Measurements from ENCODE around the gene TMA7. TPM values are rescaled to one million over a fixed set of nuclear protein-coding genes. Genes with fewer than 3 reads are reported as not detected.

Gene TMA7
- total and polyA plus RNA-seq, 2 of the 13 experiments (the other 11 are each of a cell fraction or from before 2014, with no cell fraction given): 100 to 486 TPM

DNA sequence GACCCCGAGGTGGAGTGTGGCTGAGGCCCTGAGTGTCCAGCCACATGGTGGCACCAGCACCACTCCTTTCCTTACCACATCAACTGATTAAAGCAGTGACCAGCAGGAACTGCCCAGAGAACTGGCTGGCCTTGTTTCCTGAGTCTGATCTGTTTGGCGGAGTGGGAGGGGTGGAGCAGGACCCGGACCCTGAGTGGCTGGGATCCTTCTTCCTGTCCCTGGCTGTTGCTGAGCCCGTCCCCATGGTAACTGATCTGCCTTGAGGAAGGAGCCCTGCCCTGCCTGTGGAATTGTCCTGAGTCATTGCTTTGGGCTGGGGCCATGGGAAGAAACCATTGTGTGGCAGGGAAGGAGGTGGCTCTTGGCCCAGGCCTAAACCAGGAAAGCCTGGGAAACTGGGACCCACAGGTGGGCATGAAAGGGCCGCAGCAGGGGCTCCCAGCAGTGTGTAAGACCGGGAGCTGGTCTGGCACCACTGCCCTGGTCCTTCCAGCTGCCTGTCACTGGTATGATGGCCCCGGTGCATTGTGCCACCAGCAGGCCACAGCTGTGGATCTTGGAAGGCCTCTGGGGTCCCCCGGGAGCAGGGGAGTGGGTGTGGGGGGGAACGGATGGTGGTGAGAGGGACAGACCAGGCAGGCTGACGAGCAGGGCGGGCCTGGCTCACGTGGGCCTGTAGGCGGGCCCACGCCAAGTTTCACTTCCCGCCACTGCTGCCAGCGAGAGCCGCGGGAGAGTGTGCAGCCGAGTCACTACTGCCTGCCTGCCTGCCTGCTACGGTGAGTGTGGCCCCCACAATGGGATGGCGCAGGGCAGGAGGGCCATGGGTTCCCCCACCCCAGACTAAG, 25.7 kb downstream of the TMA7 start (continued):
- no peak for TF ChIP-seq ZNF782 (CRISPR knock-in tag; IDR thresholded peaks at IDR 0.05; ENCODE audit: borderline replicate concordance)
- no peak for TF ChIP-seq ZBTB1 (CRISPR knock-in tag; IDR thresholded peaks at IDR 0.05; ENCODE audit: borderline replicate concordance)
- TF ChIP-seq SMAD9 (CRISPR knock-in tag; IDR thresholded peaks at IDR 0.05): no peak
- TF ChIP-seq TCF12 (IDR thresholded peaks at IDR 0.05): no peak
- TF ChIP-seq TCF12 (CRISPR knock-in tag; IDR thresholded peaks at IDR 0.05): no peak
- TF ChIP-seq ZSCAN30 (CRISPR knock-in tag; IDR thresholded peaks at IDR 0.05): no peak
- TF ChIP-seq, protein P1, sequence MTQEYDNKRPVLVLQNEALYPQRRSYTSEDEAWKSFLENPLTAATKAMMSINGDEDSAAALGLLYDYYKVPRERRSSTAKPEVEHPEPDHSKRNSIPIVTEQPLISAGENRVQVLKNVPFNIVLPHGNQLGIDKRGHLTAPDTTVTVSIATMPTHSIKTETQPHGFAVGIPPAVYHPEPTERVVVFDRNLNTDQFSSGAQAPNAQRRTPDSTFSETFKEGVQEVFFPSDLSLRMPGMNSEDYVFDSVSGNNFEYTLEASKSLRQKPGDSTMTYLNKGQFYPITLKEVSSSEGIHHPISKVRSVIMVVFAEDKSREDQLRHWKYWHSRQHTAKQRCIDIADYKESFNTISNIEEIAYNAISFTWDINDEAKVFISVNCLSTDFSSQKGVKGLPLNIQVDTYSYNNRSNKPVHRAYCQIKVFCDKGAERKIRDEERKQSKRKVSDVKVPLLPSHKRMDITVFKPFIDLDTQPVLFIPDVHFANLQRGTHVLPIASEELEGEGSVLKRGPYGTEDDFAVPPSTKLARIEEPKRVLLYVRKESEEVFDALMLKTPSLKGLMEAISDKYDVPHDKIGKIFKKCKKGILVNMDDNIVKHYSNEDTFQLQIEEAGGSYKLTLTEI (CRISPR knock-in tag; conservative IDR thresholded peaks at IDR 0.05): no peak
- TF ChIP-seq, protein P2, sequence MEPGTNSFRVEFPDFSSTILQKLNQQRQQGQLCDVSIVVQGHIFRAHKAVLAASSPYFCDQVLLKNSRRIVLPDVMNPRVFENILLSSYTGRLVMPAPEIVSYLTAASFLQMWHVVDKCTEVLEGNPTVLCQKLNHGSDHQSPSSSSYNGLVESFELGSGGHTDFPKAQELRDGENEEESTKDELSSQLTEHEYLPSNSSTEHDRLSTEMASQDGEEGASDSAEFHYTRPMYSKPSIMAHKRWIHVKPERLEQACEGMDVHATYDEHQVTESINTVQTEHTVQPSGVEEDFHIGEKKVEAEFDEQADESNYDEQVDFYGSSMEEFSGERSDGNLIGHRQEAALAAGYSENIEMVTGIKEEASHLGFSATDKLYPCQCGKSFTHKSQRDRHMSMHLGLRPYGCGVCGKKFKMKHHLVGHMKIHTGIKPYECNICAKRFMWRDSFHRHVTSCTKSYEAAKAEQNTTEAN (CRISPR knock-in tag; conservative IDR thresholded peaks at IDR 0.05): no peak
- no peak for TF ChIP-seq SRF (IDR thresholded peaks at IDR 0.05; ENCODE audit: low read depth, low read length)
- TF ChIP-seq, protein P3, sequence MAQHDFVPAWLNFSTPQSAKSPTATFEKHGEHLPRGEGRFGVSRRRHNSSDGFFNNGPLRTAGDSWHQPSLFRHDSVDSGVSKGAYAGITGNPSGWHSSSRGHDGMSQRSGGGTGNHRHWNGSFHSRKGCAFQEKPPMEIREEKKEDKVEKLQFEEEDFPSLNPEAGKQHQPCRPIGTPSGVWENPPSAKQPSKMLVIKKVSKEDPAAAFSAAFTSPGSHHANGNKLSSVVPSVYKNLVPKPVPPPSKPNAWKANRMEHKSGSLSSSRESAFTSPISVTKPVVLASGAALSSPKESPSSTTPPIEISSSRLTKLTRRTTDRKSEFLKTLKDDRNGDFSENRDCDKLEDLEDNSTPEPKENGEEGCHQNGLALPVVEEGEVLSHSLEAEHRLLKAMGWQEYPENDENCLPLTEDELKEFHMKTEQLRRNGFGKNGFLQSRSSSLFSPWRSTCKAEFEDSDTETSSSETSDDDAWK (CRISPR knock-in tag; IDR thresholded peaks at IDR 0.05): no peak
- TF ChIP-seq, protein P4, sequence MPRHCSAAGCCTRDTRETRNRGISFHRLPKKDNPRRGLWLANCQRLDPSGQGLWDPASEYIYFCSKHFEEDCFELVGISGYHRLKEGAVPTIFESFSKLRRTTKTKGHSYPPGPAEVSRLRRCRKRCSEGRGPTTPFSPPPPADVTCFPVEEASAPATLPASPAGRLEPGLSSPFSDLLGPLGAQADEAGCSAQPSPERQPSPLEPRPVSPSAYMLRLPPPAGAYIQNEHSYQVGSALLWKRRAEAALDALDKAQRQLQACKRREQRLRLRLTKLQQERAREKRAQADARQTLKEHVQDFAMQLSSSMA (CRISPR knock-in tag; IDR thresholded peaks at IDR 0.05): 0 out of 2 replicates have a peak, but pooled peaks have one; percentile 45
- TF ChIP-seq, protein P5, sequence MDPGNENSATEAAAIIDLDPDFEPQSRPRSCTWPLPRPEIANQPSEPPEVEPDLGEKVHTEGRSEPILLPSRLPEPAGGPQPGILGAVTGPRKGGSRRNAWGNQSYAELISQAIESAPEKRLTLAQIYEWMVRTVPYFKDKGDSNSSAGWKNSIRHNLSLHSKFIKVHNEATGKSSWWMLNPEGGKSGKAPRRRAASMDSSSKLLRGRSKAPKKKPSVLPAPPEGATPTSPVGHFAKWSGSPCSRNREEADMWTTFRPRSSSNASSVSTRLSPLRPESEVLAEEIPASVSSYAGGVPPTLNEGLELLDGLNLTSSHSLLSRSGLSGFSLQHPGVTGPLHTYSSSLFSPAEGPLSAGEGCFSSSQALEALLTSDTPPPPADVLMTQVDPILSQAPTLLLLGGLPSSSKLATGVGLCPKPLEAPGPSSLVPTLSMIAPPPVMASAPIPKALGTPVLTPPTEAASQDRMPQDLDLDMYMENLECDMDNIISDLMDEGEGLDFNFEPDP (CRISPR knock-in tag; conservative IDR thresholded peaks at IDR 0.05): no peak
- TF ChIP-seq, protein P6, sequence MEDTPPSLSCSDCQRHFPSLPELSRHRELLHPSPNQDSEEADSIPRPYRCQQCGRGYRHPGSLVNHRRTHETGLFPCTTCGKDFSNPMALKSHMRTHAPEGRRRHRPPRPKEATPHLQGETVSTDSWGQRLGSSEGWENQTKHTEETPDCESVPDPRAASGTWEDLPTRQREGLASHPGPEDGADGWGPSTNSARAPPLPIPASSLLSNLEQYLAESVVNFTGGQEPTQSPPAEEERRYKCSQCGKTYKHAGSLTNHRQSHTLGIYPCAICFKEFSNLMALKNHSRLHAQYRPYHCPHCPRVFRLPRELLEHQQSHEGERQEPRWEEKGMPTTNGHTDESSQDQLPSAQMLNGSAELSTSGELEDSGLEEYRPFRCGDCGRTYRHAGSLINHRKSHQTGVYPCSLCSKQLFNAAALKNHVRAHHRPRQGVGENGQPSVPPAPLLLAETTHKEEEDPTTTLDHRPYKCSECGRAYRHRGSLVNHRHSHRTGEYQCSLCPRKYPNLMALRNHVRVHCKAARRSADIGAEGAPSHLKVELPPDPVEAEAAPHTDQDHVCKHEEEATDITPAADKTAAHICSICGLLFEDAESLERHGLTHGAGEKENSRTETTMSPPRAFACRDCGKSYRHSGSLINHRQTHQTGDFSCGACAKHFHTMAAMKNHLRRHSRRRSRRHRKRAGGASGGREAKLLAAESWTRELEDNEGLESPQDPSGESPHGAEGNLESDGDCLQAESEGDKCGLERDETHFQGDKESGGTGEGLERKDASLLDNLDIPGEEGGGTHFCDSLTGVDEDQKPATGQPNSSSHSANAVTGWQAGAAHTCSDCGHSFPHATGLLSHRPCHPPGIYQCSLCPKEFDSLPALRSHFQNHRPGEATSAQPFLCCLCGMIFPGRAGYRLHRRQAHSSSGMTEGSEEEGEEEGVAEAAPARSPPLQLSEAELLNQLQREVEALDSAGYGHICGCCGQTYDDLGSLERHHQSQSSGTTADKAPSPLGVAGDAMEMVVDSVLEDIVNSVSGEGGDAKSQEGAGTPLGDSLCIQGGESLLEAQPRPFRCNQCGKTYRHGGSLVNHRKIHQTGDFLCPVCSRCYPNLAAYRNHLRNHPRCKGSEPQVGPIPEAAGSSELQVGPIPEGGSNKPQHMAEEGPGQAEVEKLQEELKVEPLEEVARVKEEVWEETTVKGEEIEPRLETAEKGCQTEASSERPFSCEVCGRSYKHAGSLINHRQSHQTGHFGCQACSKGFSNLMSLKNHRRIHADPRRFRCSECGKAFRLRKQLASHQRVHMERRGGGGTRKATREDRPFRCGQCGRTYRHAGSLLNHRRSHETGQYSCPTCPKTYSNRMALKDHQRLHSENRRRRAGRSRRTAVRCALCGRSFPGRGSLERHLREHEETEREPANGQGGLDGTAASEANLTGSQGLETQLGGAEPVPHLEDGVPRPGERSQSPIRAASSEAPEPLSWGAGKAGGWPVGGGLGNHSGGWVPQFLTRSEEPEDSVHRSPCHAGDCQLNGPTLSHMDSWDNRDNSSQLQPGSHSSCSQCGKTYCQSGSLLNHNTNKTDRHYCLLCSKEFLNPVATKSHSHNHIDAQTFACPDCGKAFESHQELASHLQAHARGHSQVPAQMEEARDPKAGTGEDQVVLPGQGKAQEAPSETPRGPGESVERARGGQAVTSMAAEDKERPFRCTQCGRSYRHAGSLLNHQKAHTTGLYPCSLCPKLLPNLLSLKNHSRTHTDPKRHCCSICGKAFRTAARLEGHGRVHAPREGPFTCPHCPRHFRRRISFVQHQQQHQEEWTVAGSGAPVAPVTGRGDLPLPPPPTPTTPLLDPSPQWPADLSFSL (CRISPR knock-in tag; IDR thresholded peaks at IDR 0.05): no peak
